Activated CD4-positive, alpha-beta T cell treated with anti-CD3 and anti-CD28 coated beads for 36 hours (primary cell): ENCODE measurements around the gene CBX2. TPM values are rescaled to one million over a fixed set of nuclear protein-coding genes. Genes with fewer than 3 reads are reported as not detected.
A peak's percentile ranks its signal among the peaks of the same experiment; 100 is the strongest.

Experiments used
- ATAC-seq: fragments of 200-7000 bp; cut with Tn5 transposase; one replicate; pipeline ENCODE4 v1.10.0; 2021; ENCODE audit warnings: mild to moderate bottlenecking, moderate library complexity
- CTCF ChIA-PET: fragments of 350-600 bp; sonication (Branson Sonifier 250); formaldehyde crosslinking; loops from one replicate; lab custom pipeline; 2021; ENCODE audit warnings: antibody characterized with exemption; lab: Charles Lee
- POLR2A ChIA-PET: fragments of 350-600 bp; sonication (Branson Sonifier 250); formaldehyde crosslinking; loops from one replicate; lab custom pipeline; 2021; ENCODE audit warnings: antibody characterized with exemption, inconsistent platforms; lab: Charles Lee
- DNase-seq: peaks from one replicate; pipeline ENCODE4 v3.0.0-alpha.2; 2020
- H3K27ac Mint-ChIP-seq: one replicate; pipeline ENCODE4 v1.8.0; 2021; ENCODE audit warnings: mixed read lengths
- H3K27me3 Mint-ChIP-seq: one replicate; pipeline ENCODE4 v1.8.0; 2021; ENCODE audit warnings: mixed read lengths
- H3K36me3 Mint-ChIP-seq: one replicate; pipeline ENCODE4 v1.8.0; 2021; ENCODE audit warnings: low read depth, mixed read lengths
- H3K4me1 Mint-ChIP-seq: one replicate; pipeline ENCODE4 v1.8.0; 2021; ENCODE audit warnings: mixed read lengths
- H3K4me3 Mint-ChIP-seq: one replicate; pipeline ENCODE4 v1.8.0; 2021; ENCODE audit warnings: mild to moderate bottlenecking, moderate library complexity, mixed read lengths
- H3K9me3 Mint-ChIP-seq: one replicate; pipeline ENCODE4 v1.8.0; 2021; ENCODE audit warnings: low read depth, mixed read lengths
- intact Hi-C, 2 experiments: fragments of 100-400 bp; cut with DNase I in 1 of 2; cut with micrococcal nuclease in 1 of 2; formaldehyde crosslinking; loops; one replicate each; pipeline versions ENCODE4 v1.14.2 to v1.15.1; 2022 to 2024; cut with DNase I, micrococcal nuclease
- total RNA-seq, 2 experiments: library from RNA; stranded (reverse); gene quantifications; one replicate each; pipeline ENCODE4 v1.2.3, GENCODE V29; 2021

Gene CBX2
- total RNA-seq, 2 experiments from 2014 or later = 4.2 to 4.3 TPM

GRCh38 chr17:79789943-79790804, 12.2 kb downstream of the CBX2 start:
- no peaks in the 10 kb centered on the region for H3K9me3 Mint-ChIP-seq
- intact Hi-C loops = loop anchor here (1.0 to 5.0 kb wide), 5 partner anchors 45 to 201 kb away; no protein-coding TSS in a partner anchor
- POLR2A ChIA-PET = no interaction called here
- H3K4me3 Mint-ChIP-seq = no peak overlapping the region
- no peaks in the 10 kb centered on the region for H3K36me3 Mint-ChIP-seq
- peaks cover 48% of the 10 kb centered on the region for H3K27me3 Mint-ChIP-seq
- CTCF ChIA-PET = interaction anchor here (0.7 to 1.5 kb wide), 7 partner anchors 9 to 406 kb away, joined by 3 to 5 read pairs (median 3); no protein-coding TSS in a partner anchor
- H3K27ac Mint-ChIP-seq = no peak overlapping the region
- peak; percentile 34 for ATAC-seq
- peak; percentile 56 for DNase-seq
- peaks cover 4% of the 10 kb centered on the region for H3K4me1 Mint-ChIP-seq

- ChIA-PET CTCF (no interaction called here), POLR2A (no interaction called here)
- peaks cover 9% of the 10 kb centered on the region for H3K4me1 Mint-ChIP-seq
- ATAC-seq (peak; percentile 11), DNase-seq (peak; percentile 44)
- no peaks in the 10 kb centered on the region for H3K9me3 Mint-ChIP-seq
- peaks cover 46% of the 10 kb centered on the region for H3K27me3 Mint-ChIP-seq
- no peak overlapping the region for H3K4me3 Mint-ChIP-seq
- intact Hi-C loops = loop anchor here (1.0 to 5.0 kb wide), 5 partner anchors 44 to 200 kb away; no protein-coding TSS in a partner anchor
- no peaks in the 10 kb centered on the region for H3K36me3 Mint-ChIP-seq
- no peak overlapping the region for H3K27ac Mint-ChIP-seq
Measured at GRCh38 chr17:79790805-79791734, 13.1 kb downstream of the CBX2 start.

- intact Hi-C loops = loop anchor here in 1 of 2 experiments (2.0 to 5.0 kb wide), 2 partner anchors 126 to 199 kb away; no protein-coding TSS in a partner anchor
- peaks cover 13% of the 10 kb centered on the region for H3K4me1 Mint-ChIP-seq
- no peaks in the 10 kb centered on the region for H3K9me3 Mint-ChIP-seq
- CTCF ChIA-PET = no interaction called here
- H3K36me3 Mint-ChIP-seq = no peaks in the 10 kb centered on the region
- peaks cover 42% of the 10 kb centered on the region for H3K27me3 Mint-ChIP-seq
- no peak for ATAC-seq
- no peak overlapping the region for H3K4me3 Mint-ChIP-seq
- POLR2A ChIA-PET = no interaction called here
- DNase-seq = no peak
- no peak overlapping the region for H3K27ac Mint-ChIP-seq
Measured at GRCh38 chr17:79791735-79792161, 13.8 kb downstream of the CBX2 start.

- ATAC-seq (no peak), DNase-seq (no peak)
- ChIA-PET POLR2A (no interaction called here), CTCF (no interaction called here)
- Mint-ChIP-seq H3K4me1 (peaks cover 13% of the 10 kb centered on the region), H3K36me3 (no peaks in the 10 kb centered on the region), H3K27me3 (peaks cover 38% of the 10 kb centered on the region), H3K4me3 (no peak overlapping the region), H3K9me3 (no peaks in the 10 kb centered on the region), H3K27ac (no peak overlapping the region)
- intact Hi-C loops = loop anchor here in 1 of 2 experiments (5.0 kb wide), 1 partner anchor 125 kb away; no protein-coding TSS in a partner anchor
Measured at GRCh38 chr17:79792341-79792871, 14.5 kb downstream of the CBX2 start.

GRCh38 chr17:79792984-79793923, 15.3 kb downstream of the CBX2 start:
- POLR2A ChIA-PET = no interaction called here
- Mint-ChIP-seq H3K27me3 (peaks cover 33% of the 10 kb centered on the region), H3K4me3 (no peak overlapping the region), H3K27ac (no peak overlapping the region), H3K36me3 (no peaks in the 10 kb centered on the region), H3K4me1 (peaks cover 13% of the 10 kb centered on the region), H3K9me3 (no peaks in the 10 kb centered on the region)
- ATAC-seq (no peak), DNase-seq (no peak)
- CTCF ChIA-PET = no interaction called here
- intact Hi-C loops = loop anchor here in 1 of 2 experiments (5.0 kb wide), 1 partner anchor 124 kb away; no protein-coding TSS in a partner anchor

- Mint-ChIP-seq H3K4me3 (no peak overlapping the region), H3K9me3 (no peaks in the 10 kb centered on the region), H3K27ac (no peak overlapping the region), H3K36me3 (no peaks in the 10 kb centered on the region), H3K27me3 (peaks cover 32% of the 10 kb centered on the region), H3K4me1 (peaks cover 20% of the 10 kb centered on the region)
- ChIA-PET POLR2A (no interaction called here), CTCF (interaction anchor here (0.7 kb wide), 1 partner anchor 18 kb away, joined by 3 read pairs; no protein-coding TSS in a partner anchor)
- DNase-seq = no peak
- no peak for ATAC-seq
- intact Hi-C loops = loop anchor here in 1 of 2 experiments (5.0 kb wide), 1 partner anchor 123 kb away; no protein-coding TSS in a partner anchor
Measured at GRCh38 chr17:79793924-79794304, 16.0 kb downstream of the CBX2 start.

- Mint-ChIP-seq H3K27me3 (peaks cover 35% of the 10 kb centered on the region), H3K4me1 (peaks cover 26% of the 10 kb centered on the region), H3K4me3 (no peak overlapping the region), H3K9me3 (no peaks in the 10 kb centered on the region), H3K36me3 (no peaks in the 10 kb centered on the region), H3K27ac (no peak overlapping the region)
- CTCF ChIA-PET = interaction anchor here (0.7 to 0.9 kb wide), 2 partner anchors 17 to 45 kb away, joined by 3 read pairs; no protein-coding TSS in a partner anchor
- no peak for ATAC-seq
- DNase-seq = no peak
- intact Hi-C loops = loop anchor here (5.0 kb wide), 2 partner anchors 122 to 307 kb away; partner anchors contain the start of gene GAA (in 1 of the 2)
- POLR2A ChIA-PET = no interaction called here
Measured at GRCh38 chr17:79794659-79795511, 16.9 kb downstream of the CBX2 start.

GRCh38 chr17:79795795-79796443, 18.0 kb downstream of the CBX2 start:
- peaks cover 35% of the 10 kb centered on the region for H3K4me1 Mint-ChIP-seq
- H3K36me3 Mint-ChIP-seq = no peaks in the 10 kb centered on the region
- CTCF ChIA-PET = no interaction called here
- no peak overlapping the region for H3K27ac Mint-ChIP-seq
- ATAC-seq (no peak), DNase-seq (no peak)
- H3K27me3 Mint-ChIP-seq = peaks cover 35% of the 10 kb centered on the region
- peak overlapping the region; percentile 79 for H3K4me3 Mint-ChIP-seq
- H3K9me3 Mint-ChIP-seq = no peaks in the 10 kb centered on the region
- POLR2A ChIA-PET = interaction anchor here (1.3 kb wide), 1 partner anchor 14 kb away, joined by 4 read pairs; no protein-coding TSS in a partner anchor
- intact Hi-C loops = loop anchor here (2.0 to 5.0 kb wide), 5 partner anchors 15 to 465 kb away; partner anchors contain the start of genes CBX4 (in 1 of the 2), GAA (in 1 of the 2) and RNF213 (in 1 of the 2)

GRCh38 chr17:79796444-79796762, 18.5 kb downstream of the CBX2 start:
- POLR2A ChIA-PET = interaction anchor here (0.6 to 1.3 kb wide), 5 partner anchors 14 to 1915 kb away, joined by 3 to 8 read pairs (median 3); partner anchors contain the start of gene CBX4
- H3K4me1 Mint-ChIP-seq = peaks cover 32% of the 10 kb centered on the region
- DNase-seq (no peak), ATAC-seq (no peak)
- H3K4me3 Mint-ChIP-seq = peak overlapping the region; percentile 79
- H3K27me3 Mint-ChIP-seq = peaks cover 33% of the 10 kb centered on the region
- H3K27ac Mint-ChIP-seq = peak overlapping the region; percentile 55
- no peaks in the 10 kb centered on the region for H3K9me3 Mint-ChIP-seq
- intact Hi-C loops = loop anchor here (2.0 to 5.0 kb wide), 5 partner anchors 14 to 464 kb away; partner anchors contain the start of genes CBX4 (in 1 of the 2), GAA (in 1 of the 2) and RNF213 (in 1 of the 2)
- CTCF ChIA-PET = interaction anchor here (0.7 to 1.8 kb wide), 6 partner anchors 7 to 200 kb away, joined by 3 to 8 read pairs (median 4); no protein-coding TSS in a partner anchor
- no peaks in the 10 kb centered on the region for H3K36me3 Mint-ChIP-seq
